ENCODE data around the gene SMIM41. TPM values are rescaled to one million over a fixed set of nuclear protein-coding genes. Genes with fewer than 3 reads are reported as not detected.

SMIM41 gene
- total and polyA plus RNA-seq, 10 of the 15 experiments (the other 5 are each of a cell fraction or from before 2014, with no cell fraction given): not detected

DNA sequence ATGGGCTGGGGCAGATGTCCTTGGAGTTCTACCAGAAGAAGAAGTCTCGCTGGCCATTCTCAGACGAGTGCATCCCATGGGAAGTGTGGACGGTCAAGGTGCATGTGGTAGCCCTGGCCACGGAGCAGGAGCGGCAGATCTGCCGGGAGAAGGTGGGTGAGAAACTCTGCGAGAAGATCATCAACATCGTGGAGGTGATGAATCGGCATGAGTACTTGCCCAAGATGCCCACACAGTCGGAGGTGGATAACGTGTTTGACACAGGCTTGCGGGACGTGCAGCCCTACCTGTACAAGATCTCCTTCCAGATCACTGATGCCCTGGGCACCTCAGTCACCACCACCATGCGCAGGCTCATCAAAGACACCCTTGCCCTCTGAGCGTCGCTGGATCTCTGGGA, 2.7 kb upstream of the SMIM41 start (continued):
- TF ChIP-seq, protein P1, sequence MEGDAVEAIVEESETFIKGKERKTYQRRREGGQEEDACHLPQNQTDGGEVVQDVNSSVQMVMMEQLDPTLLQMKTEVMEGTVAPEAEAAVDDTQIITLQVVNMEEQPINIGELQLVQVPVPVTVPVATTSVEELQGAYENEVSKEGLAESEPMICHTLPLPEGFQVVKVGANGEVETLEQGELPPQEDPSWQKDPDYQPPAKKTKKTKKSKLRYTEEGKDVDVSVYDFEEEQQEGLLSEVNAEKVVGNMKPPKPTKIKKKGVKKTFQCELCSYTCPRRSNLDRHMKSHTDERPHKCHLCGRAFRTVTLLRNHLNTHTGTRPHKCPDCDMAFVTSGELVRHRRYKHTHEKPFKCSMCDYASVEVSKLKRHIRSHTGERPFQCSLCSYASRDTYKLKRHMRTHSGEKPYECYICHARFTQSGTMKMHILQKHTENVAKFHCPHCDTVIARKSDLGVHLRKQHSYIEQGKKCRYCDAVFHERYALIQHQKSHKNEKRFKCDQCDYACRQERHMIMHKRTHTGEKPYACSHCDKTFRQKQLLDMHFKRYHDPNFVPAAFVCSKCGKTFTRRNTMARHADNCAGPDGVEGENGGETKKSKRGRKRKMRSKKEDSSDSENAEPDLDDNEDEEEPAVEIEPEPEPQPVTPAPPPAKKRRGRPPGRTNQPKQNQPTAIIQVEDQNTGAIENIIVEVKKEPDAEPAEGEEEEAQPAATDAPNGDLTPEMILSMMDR (IDR thresholded peaks at IDR 0.05 in 2 of 3, conservative IDR thresholded peaks at IDR 0.05 in 1 of 3; ENCODE audit: control insufficient read depth in 2 of 3, extremely low read depth in 1 of 3, insufficient read depth in 1 of 3, low read depth in 3 of 3, low read length in 3 of 3): no peak
- TF ChIP-seq WRNIP1 (IDR thresholded peaks at IDR 0.05; ENCODE audit: borderline replicate concordance, low read depth, low read length): no peak
- TF ChIP-seq CREB1 (IDR thresholded peaks at IDR 0.05; ENCODE audit: low read depth): no peak
- TF ChIP-seq, protein P2, sequence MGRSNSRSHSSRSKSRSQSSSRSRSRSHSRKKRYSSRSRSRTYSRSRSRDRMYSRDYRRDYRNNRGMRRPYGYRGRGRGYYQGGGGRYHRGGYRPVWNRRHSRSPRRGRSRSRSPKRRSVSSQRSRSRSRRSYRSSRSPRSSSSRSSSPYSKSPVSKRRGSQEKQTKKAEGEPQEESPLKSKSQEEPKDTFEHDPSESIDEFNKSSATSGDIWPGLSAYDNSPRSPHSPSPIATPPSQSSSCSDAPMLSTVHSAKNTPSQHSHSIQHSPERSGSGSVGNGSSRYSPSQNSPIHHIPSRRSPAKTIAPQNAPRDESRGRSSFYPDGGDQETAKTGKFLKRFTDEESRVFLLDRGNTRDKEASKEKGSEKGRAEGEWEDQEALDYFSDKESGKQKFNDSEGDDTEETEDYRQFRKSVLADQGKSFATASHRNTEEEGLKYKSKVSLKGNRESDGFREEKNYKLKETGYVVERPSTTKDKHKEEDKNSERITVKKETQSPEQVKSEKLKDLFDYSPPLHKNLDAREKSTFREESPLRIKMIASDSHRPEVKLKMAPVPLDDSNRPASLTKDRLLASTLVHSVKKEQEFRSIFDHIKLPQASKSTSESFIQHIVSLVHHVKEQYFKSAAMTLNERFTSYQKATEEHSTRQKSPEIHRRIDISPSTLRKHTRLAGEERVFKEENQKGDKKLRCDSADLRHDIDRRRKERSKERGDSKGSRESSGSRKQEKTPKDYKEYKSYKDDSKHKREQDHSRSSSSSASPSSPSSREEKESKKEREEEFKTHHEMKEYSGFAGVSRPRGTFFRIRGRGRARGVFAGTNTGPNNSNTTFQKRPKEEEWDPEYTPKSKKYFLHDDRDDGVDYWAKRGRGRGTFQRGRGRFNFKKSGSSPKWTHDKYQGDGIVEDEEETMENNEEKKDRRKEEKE (IDR thresholded peaks at IDR 0.05): no peak
- no peak for TF ChIP-seq EGR1 (IDR thresholded peaks at IDR 0.05; ENCODE audit: borderline replicate concordance in 1 of 2, low read depth in 2 of 2, low read length in 2 of 2)
- no peak for TF ChIP-seq BCL11A (IDR thresholded peaks at IDR 0.05; ENCODE audit: low read depth, low read length)
- TF ChIP-seq RBBP5 (conservative IDR thresholded peaks at IDR 0.05): no peak
- no peak for TF ChIP-seq IRF4 (IDR thresholded peaks at IDR 0.05; ENCODE audit: low read depth, low read length)
- TF ChIP-seq POU2F2 (IDR thresholded peaks at IDR 0.05; ENCODE audit: borderline replicate concordance, low read depth, low read length): no peak
- TF ChIP-seq RELA (IDR thresholded peaks at IDR 0.05; ENCODE audit: borderline replicate concordance, partially characterized antibody): no peak
